ENCODE measurements around the gene ADARB2. TPM values are rescaled to one million over a fixed set of nuclear protein-coding genes. Genes with fewer than 3 reads are reported as not detected.

ADARB2 gene
- total RNA-seq, 4 donors from 2014 or later, result 1.3 to 5.4 (median 1.8) TPM

GRCh38 chr10:1193561-1193960, 543.8 kb downstream of the ADARB2 start:
- peaks cover 36% of the 10 kb centered on the region for H3K27me3 ChIP-seq
- H3K36me3 ChIP-seq, result no peaks in the 10 kb centered on the region
- H3K4me1 ChIP-seq, result no peaks in the 10 kb centered on the region
- no peak overlapping the region for H3K27ac ChIP-seq
- H3K9me3 ChIP-seq, result no peaks in the 10 kb centered on the region
- TF ChIP-seq EP300 (IDR thresholded peaks at IDR 0.05) (no peak), POLR2A (IDR thresholded peaks at IDR 0.05) (no peak), POLR2AphosphoS5 (IDR thresholded peaks at IDR 0.05) (no peak), CTCF (IDR thresholded peaks at IDR 0.05) (no peak)
- WGBS, 2 donors (ENCODE audit: low coverage in 1 of 2), result 27 to 43% methylated on average over 1 to 4 of the region's 4 CpGs
- ATAC-seq, result no peak
- H3K4me3 ChIP-seq, result no peak overlapping the region

- no peaks in the 10 kb centered on the region for H3K9me3 ChIP-seq
- H3K4me1 ChIP-seq, result no peaks in the 10 kb centered on the region
- 54 to 69% methylated on average over 5 to 6 of the region's 7 CpGs for WGBS, 2 donors (ENCODE audit: low coverage in 1 of 2)
- TF ChIP-seq CTCF (IDR thresholded peaks at IDR 0.05), result no peak
- TF ChIP-seq POLR2AphosphoS5 (IDR thresholded peaks at IDR 0.05), result no peak
- no peak for TF ChIP-seq POLR2A (IDR thresholded peaks at IDR 0.05)
- TF ChIP-seq EP300 (IDR thresholded peaks at IDR 0.05), result no peak
- H3K27ac ChIP-seq, result no peak overlapping the region
- no peaks in the 10 kb centered on the region for H3K36me3 ChIP-seq
- ATAC-seq, result no peak
- no peak overlapping the region for H3K4me3 ChIP-seq
- peaks cover 35% of the 10 kb centered on the region for H3K27me3 ChIP-seq
Observed at GRCh38 chr10:1191752-1192151, 545.6 kb downstream of the ADARB2 start.

- 37 to 91% methylated on average over 3 to 4 of the region's 22 CpGs for WGBS, 2 donors (ENCODE audit: low coverage in 1 of 2)
- H3K27me3 ChIP-seq, result peaks cover 33% of the 10 kb centered on the region
- no peak overlapping the region for H3K4me3 ChIP-seq
- H3K9me3 ChIP-seq, result no peaks in the 10 kb centered on the region
- TF ChIP-seq CTCF (IDR thresholded peaks at IDR 0.05) (no peak), POLR2A (IDR thresholded peaks at IDR 0.05) (no peak), POLR2AphosphoS5 (IDR thresholded peaks at IDR 0.05) (no peak), EP300 (IDR thresholded peaks at IDR 0.05) (no peak)
- ATAC-seq, result no peak
- no peak overlapping the region for H3K27ac ChIP-seq
- H3K4me1 ChIP-seq, result no peaks in the 10 kb centered on the region
- H3K36me3 ChIP-seq, result no peaks in the 10 kb centered on the region
Observed at GRCh38 chr10:1190791-1191490, 546.4 kb downstream of the ADARB2 start.

- H3K36me3 ChIP-seq, result no peaks in the 10 kb centered on the region
- peaks cover 24% of the 10 kb centered on the region for H3K27me3 ChIP-seq
- no peak overlapping the region for H3K27ac ChIP-seq
- ATAC-seq, result no peak
- TF ChIP-seq EP300 (IDR thresholded peaks at IDR 0.05), result no peak
- no peak for TF ChIP-seq POLR2A (IDR thresholded peaks at IDR 0.05)
- TF ChIP-seq POLR2AphosphoS5 (IDR thresholded peaks at IDR 0.05), result no peak
- no peaks in the 10 kb centered on the region for H3K4me1 ChIP-seq
- no peaks in the 10 kb centered on the region for H3K9me3 ChIP-seq
- 60 to 100% methylated on average over 1 of the region's 12 CpGs for WGBS, 2 donors (ENCODE audit: low coverage in 1 of 2)
- H3K4me3 ChIP-seq, result no peak overlapping the region
Observed at GRCh38 chr10:1190052-1190395, 547.3 kb downstream of the ADARB2 start.

GRCh38 chr10:1189166-1190051, 547.9 kb downstream of the ADARB2 start:
- TF ChIP-seq POLR2AphosphoS5 (IDR thresholded peaks at IDR 0.05), result no peak
- no peak for TF ChIP-seq EP300 (IDR thresholded peaks at IDR 0.05)
- no peak for TF ChIP-seq CTCF (IDR thresholded peaks at IDR 0.05)
- no peak for TF ChIP-seq POLR2A (IDR thresholded peaks at IDR 0.05)
- ATAC-seq, result no peak
- Histone ChIP-seq H3K9me3 (no peaks in the 10 kb centered on the region), H3K4me1 (no peaks in the 10 kb centered on the region), H3K36me3 (no peaks in the 10 kb centered on the region), H3K27ac (peak overlapping the region in 3 of 4 donors; percentile 41 to 50 (median 49)), H3K4me3 (no peak overlapping the region), H3K27me3 (peaks cover 24% of the 10 kb centered on the region)
- 92% methylated on average over 2 of the region's 26 CpGs; no CpG with 5 or more reads in 1 of the 2 donors for WGBS, 2 donors (ENCODE audit: low coverage in 1 of 2)
